ENCODE measurements around the gene NT5C1B.

The NT5C1B gene

GRCh38 chr2:18614041-18614440 is 24.7 kb upstream of the NT5C1B start:
- no peak overlapping the region for H3K4me3 ChIP-seq (ENCODE audit: low read length)
- H3K9ac ChIP-seq (ENCODE audit: low read depth, low read length) = no peak overlapping the region
- peaks cover 5% of the 10 kb centered on the region; the same call in 1 of the 2 replicates for H3K9me3 ChIP-seq (ENCODE audit: insufficient read depth, low read depth, low read length)
- H3K27me3 ChIP-seq (ENCODE audit: insufficient read depth, low read length) = no peaks in the 10 kb centered on the region
- H3K27ac ChIP-seq (ENCODE audit: low read length) = no peak overlapping the region
- H3K4me1 ChIP-seq (ENCODE audit: insufficient read depth, low read length) = no peaks in the 10 kb centered on the region
- H3K36me3 ChIP-seq (ENCODE audit: insufficient read depth, low read depth, low read length) = no peaks in the 10 kb centered on the region

GRCh38 chr2:18612133-18612532 is 22.8 kb upstream of the NT5C1B start:
- H3K4me1 ChIP-seq (ENCODE audit: insufficient read depth, low read length) = no peaks in the 10 kb centered on the region
- H3K4me3 ChIP-seq (ENCODE audit: low read length) = no peak overlapping the region
- H3K9ac ChIP-seq (ENCODE audit: low read depth, low read length) = no peak overlapping the region
- H3K36me3 ChIP-seq (ENCODE audit: insufficient read depth, low read depth, low read length) = no peaks in the 10 kb centered on the region
- no peaks in the 10 kb centered on the region for H3K27me3 ChIP-seq (ENCODE audit: insufficient read depth, low read length)
- H3K9me3 ChIP-seq (ENCODE audit: insufficient read depth, low read depth, low read length) = no peaks in the 10 kb centered on the region
- no peak overlapping the region for H3K27ac ChIP-seq (ENCODE audit: low read length)

GRCh38 chr2:18611604-18612003 is 22.2 kb upstream of the NT5C1B start:
- Histone ChIP-seq H3K27me3 (ENCODE audit: insufficient read depth, low read length) (no peaks in the 10 kb centered on the region), H3K9me3 (ENCODE audit: insufficient read depth, low read depth, low read length) (no peaks in the 10 kb centered on the region), H3K9ac (ENCODE audit: low read depth, low read length) (no peak overlapping the region), H3K4me1 (ENCODE audit: insufficient read depth, low read length) (no peaks in the 10 kb centered on the region), H3K4me3 (ENCODE audit: low read length) (no peak overlapping the region), H3K36me3 (ENCODE audit: insufficient read depth, low read depth, low read length) (no peaks in the 10 kb centered on the region), H3K27ac (ENCODE audit: low read length) (no peak overlapping the region)

GRCh38 chr2:18611184-18611583 is 21.8 kb upstream of the NT5C1B start:
- no peak overlapping the region for H3K4me3 ChIP-seq (ENCODE audit: low read length)
- no peaks in the 10 kb centered on the region for H3K27me3 ChIP-seq (ENCODE audit: insufficient read depth, low read length)
- H3K4me1 ChIP-seq (ENCODE audit: insufficient read depth, low read length) = no peaks in the 10 kb centered on the region
- H3K27ac ChIP-seq (ENCODE audit: low read length) = no peak overlapping the region
- H3K9me3 ChIP-seq (ENCODE audit: insufficient read depth, low read depth, low read length) = no peaks in the 10 kb centered on the region
- H3K36me3 ChIP-seq (ENCODE audit: insufficient read depth, low read depth, low read length) = no peaks in the 10 kb centered on the region
- no peak overlapping the region for H3K9ac ChIP-seq (ENCODE audit: low read depth, low read length)

GRCh38 chr2:18610651-18611050 is 21.3 kb upstream of the NT5C1B start:
- Histone ChIP-seq H3K9ac (ENCODE audit: low read depth, low read length) (no peak overlapping the region), H3K4me1 (ENCODE audit: insufficient read depth, low read length) (no peaks in the 10 kb centered on the region), H3K36me3 (ENCODE audit: insufficient read depth, low read depth, low read length) (no peaks in the 10 kb centered on the region), H3K27me3 (ENCODE audit: insufficient read depth, low read length) (no peaks in the 10 kb centered on the region), H3K9me3 (ENCODE audit: insufficient read depth, low read depth, low read length) (no peaks in the 10 kb centered on the region), H3K4me3 (ENCODE audit: low read length) (no peak overlapping the region), H3K27ac (ENCODE audit: low read length) (no peak overlapping the region)

GRCh38 chr2:18610090-18610489 is 20.7 kb upstream of the NT5C1B start:
- H3K9me3 ChIP-seq (ENCODE audit: insufficient read depth, low read depth, low read length) = no peaks in the 10 kb centered on the region
- no peaks in the 10 kb centered on the region for H3K27me3 ChIP-seq (ENCODE audit: insufficient read depth, low read length)
- no peaks in the 10 kb centered on the region for H3K4me1 ChIP-seq (ENCODE audit: insufficient read depth, low read length)
- no peak overlapping the region for H3K4me3 ChIP-seq (ENCODE audit: low read length)
- H3K9ac ChIP-seq (ENCODE audit: low read depth, low read length) = no peak overlapping the region
- H3K36me3 ChIP-seq (ENCODE audit: insufficient read depth, low read depth, low read length) = no peaks in the 10 kb centered on the region
- H3K27ac ChIP-seq (ENCODE audit: low read length) = no peak overlapping the region

GRCh38 chr2:18605115-18605514 is 15.7 kb upstream of the NT5C1B start:
- Histone ChIP-seq H3K27me3 (ENCODE audit: insufficient read depth, low read length) (no peaks in the 10 kb centered on the region), H3K9ac (ENCODE audit: low read depth, low read length) (no peak overlapping the region), H3K36me3 (ENCODE audit: insufficient read depth, low read depth, low read length) (no peaks in the 10 kb centered on the region), H3K4me3 (ENCODE audit: low read length) (no peak overlapping the region), H3K4me1 (ENCODE audit: insufficient read depth, low read length) (no peaks in the 10 kb centered on the region), H3K9me3 (ENCODE audit: insufficient read depth, low read depth, low read length) (no peaks in the 10 kb centered on the region), H3K27ac (ENCODE audit: low read length) (no peak overlapping the region)

- H3K36me3 ChIP-seq (ENCODE audit: insufficient read depth, low read depth, low read length) = no peaks in the 10 kb centered on the region
- no peak overlapping the region for H3K9ac ChIP-seq (ENCODE audit: low read depth, low read length)
- no peaks in the 10 kb centered on the region for H3K4me1 ChIP-seq (ENCODE audit: insufficient read depth, low read length)
- no peak overlapping the region for H3K27ac ChIP-seq (ENCODE audit: low read length)
- no peaks in the 10 kb centered on the region for H3K9me3 ChIP-seq (ENCODE audit: insufficient read depth, low read depth, low read length)
- H3K4me3 ChIP-seq (ENCODE audit: low read length) = no peak overlapping the region
- no peaks in the 10 kb centered on the region for H3K27me3 ChIP-seq (ENCODE audit: insufficient read depth, low read length)
Observed at GRCh38 chr2:18604531-18604885, 15.1 kb upstream of the NT5C1B start.

- H3K36me3 ChIP-seq (ENCODE audit: insufficient read depth, low read depth, low read length) = no peaks in the 10 kb centered on the region
Observed at GRCh38 chr2:18603854-18604530, 14.6 kb upstream of the NT5C1B start.

GRCh38 chr2:18602298-18602697 is 12.9 kb upstream of the NT5C1B start:
- Histone ChIP-seq H3K4me3 (ENCODE audit: low read length) (no peak overlapping the region), H3K36me3 (ENCODE audit: insufficient read depth, low read depth, low read length) (no peaks in the 10 kb centered on the region), H3K9ac (ENCODE audit: low read depth, low read length) (no peak overlapping the region), H3K9me3 (ENCODE audit: insufficient read depth, low read depth, low read length) (no peaks in the 10 kb centered on the region), H3K27me3 (ENCODE audit: insufficient read depth, low read length) (no peaks in the 10 kb centered on the region), H3K4me1 (ENCODE audit: insufficient read depth, low read length) (no peaks in the 10 kb centered on the region), H3K27ac (ENCODE audit: low read length) (no peak overlapping the region)

More at GRCh38 chr2:18603854-18604530, 14.6 kb upstream of the NT5C1B start:
- H3K27ac ChIP-seq (ENCODE audit: low read length) = no peak overlapping the region
- no peaks in the 10 kb centered on the region for H3K9me3 ChIP-seq (ENCODE audit: insufficient read depth, low read depth, low read length)
- no peaks in the 10 kb centered on the region for H3K4me1 ChIP-seq (ENCODE audit: insufficient read depth, low read length)
- H3K4me3 ChIP-seq (ENCODE audit: low read length) = no peak overlapping the region
- no peak overlapping the region for H3K9ac ChIP-seq (ENCODE audit: low read depth, low read length)
- H3K27me3 ChIP-seq (ENCODE audit: insufficient read depth, low read length) = no peaks in the 10 kb centered on the region

- H3K27ac ChIP-seq (ENCODE audit: low read length) = no peak overlapping the region
- H3K36me3 ChIP-seq (ENCODE audit: insufficient read depth, low read depth, low read length) = no peaks in the 10 kb centered on the region
- H3K9me3 ChIP-seq (ENCODE audit: insufficient read depth, low read depth, low read length) = no peaks in the 10 kb centered on the region
- H3K27me3 ChIP-seq (ENCODE audit: insufficient read depth, low read length) = no peaks in the 10 kb centered on the region
- H3K4me3 ChIP-seq (ENCODE audit: low read length) = no peak overlapping the region
- H3K9ac ChIP-seq (ENCODE audit: low read depth, low read length) = no peak overlapping the region
- no peaks in the 10 kb centered on the region for H3K4me1 ChIP-seq (ENCODE audit: insufficient read depth, low read length)
Observed at GRCh38 chr2:18600255-18600613, 10.9 kb upstream of the NT5C1B start.

- Histone ChIP-seq H3K9ac (ENCODE audit: low read depth, low read length) (no peak overlapping the region), H3K27me3 (ENCODE audit: insufficient read depth, low read length) (no peaks in the 10 kb centered on the region), H3K36me3 (ENCODE audit: insufficient read depth, low read depth, low read length) (no peaks in the 10 kb centered on the region), H3K4me1 (ENCODE audit: insufficient read depth, low read length) (no peaks in the 10 kb centered on the region), H3K4me3 (ENCODE audit: low read length) (no peak overlapping the region), H3K9me3 (ENCODE audit: insufficient read depth, low read depth, low read length) (no peaks in the 10 kb centered on the region), H3K27ac (ENCODE audit: low read length) (no peak overlapping the region)
Observed at GRCh38 chr2:18599509-18600254, 10.3 kb upstream of the NT5C1B start.
